ENCODE data around the gene ABLIM2.

ABLIM2 gene

GRCh38 chr4:8037150-8037769 is 121.4 kb downstream of the ABLIM2 start:
- no peak for TF ChIP-seq CTCF (IDR thresholded peaks at IDR 0.05)

GRCh38 chr4:8035371-8035780 is 123.2 kb downstream of the ABLIM2 start:
- TF ChIP-seq CTCF (IDR thresholded peaks at IDR 0.05), result no peak

- TF ChIP-seq CTCF (IDR thresholded peaks at IDR 0.05), result no peak
These were observed 124.6 kb downstream of the ABLIM2 start for GRCh38 chr4:8033829-8034528.

GRCh38 chr4:8033067-8033755 is 125.4 kb downstream of the ABLIM2 start:
- TF ChIP-seq CTCF (IDR thresholded peaks at IDR 0.05), result no peak

GRCh38 chr4:8032381-8032780 is 126.2 kb downstream of the ABLIM2 start:
- no peak for TF ChIP-seq CTCF (IDR thresholded peaks at IDR 0.05)

GRCh38 chr4:8030121-8030781 is 128.4 kb downstream of the ABLIM2 start:
- TF ChIP-seq CTCF (IDR thresholded peaks at IDR 0.05), result no peak

- TF ChIP-seq CTCF (IDR thresholded peaks at IDR 0.05), result no peak
These were observed 128.9 kb downstream of the ABLIM2 start for GRCh38 chr4:8029689-8030088.
